Measurements from ENCODE around the gene RANBP3.
A peak's percentile ranks its signal among the peaks of the same experiment; 100 is the strongest.

RANBP3 gene

GRCh38 chr19:5949792-5950305 is 28.1 kb downstream of the RANBP3 start:
- 94 to 97% methylated on average over 10 to 13 of the region's 13 CpGs for WGBS, 2 experiments (ENCODE audit: insufficient coverage in 2 of 2)
- H3K4me1 ChIP-seq (ENCODE audit: control insufficient read depth, insufficient read depth, low read length, poor library complexity, severe bottlenecking) = peaks cover 7% of the 10 kb centered on the region

DNA sequence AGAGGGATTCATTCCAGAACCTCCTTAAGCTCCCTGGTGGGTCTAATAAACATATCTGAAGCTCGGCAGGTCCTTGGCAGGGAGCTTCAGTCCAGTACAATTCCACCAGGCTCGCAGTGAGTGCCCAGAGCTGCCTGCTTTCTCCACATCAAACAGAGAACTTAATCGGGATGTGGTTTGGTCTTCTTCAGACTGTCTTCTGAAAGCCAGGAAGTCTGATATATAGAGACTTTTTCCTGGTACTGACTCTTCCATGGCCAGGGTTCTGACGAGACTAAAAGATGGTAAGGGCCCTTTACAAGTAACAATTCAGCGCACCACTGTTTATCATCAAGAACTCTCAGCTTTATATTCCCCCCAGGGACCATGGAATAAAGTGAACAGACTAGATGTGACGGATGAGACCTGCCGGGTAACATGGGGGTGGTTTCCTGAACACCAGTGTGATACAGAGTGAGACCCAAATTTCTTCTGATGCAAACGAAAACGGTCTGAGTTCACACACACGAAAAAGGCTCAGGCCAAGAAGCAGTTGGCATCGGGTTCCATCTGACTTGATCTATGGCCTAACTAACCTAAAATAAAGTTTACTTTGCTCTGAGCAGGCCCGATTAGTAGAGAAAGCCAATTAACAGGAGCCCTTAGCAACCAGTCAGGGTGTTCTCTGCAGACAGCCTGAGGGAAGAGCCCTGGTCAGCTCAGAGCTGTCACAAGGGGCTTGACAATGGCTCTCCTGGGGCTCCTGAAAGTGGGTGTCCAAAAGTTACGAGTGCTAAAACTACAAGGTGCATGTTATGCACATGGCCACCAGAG is 29.0 kb downstream of the RANBP3 start:
- no peak overlapping the region for H3K4me3 ChIP-seq (ENCODE audit: extremely low read depth, insufficient read depth, low read length, poor library complexity, severe bottlenecking)
- H3K27ac ChIP-seq (ENCODE audit: low read depth, low read length, severe bottlenecking) = no peak overlapping the region
- no peaks in the 10 kb centered on the region for H3K9me3 ChIP-seq (ENCODE audit: control insufficient read depth, low read length)
- WGBS, 2 experiments (ENCODE audit: insufficient coverage in 2 of 2) = 75 to 88% methylated on average over 10 to 11 of the region's 13 CpGs
- H3K4me1 ChIP-seq (ENCODE audit: control insufficient read depth, insufficient read depth, low read length, poor library complexity, severe bottlenecking) = peaks cover 12% of the 10 kb centered on the region
- H3K36me3 ChIP-seq (ENCODE audit: control insufficient read depth, insufficient read depth, low read length) = peaks cover 64% of the 10 kb centered on the region

More at GRCh38 chr19:5949792-5950305, 28.1 kb downstream of the RANBP3 start:
- Histone ChIP-seq H3K27ac (ENCODE audit: low read depth, low read length, severe bottlenecking) (no peak overlapping the region), H3K4me3 (ENCODE audit: extremely low read depth, insufficient read depth, low read length, poor library complexity, severe bottlenecking) (no peak overlapping the region), H3K36me3 (ENCODE audit: control insufficient read depth, insufficient read depth, low read length) (peaks cover 60% of the 10 kb centered on the region), H3K9me3 (ENCODE audit: control insufficient read depth, low read length) (no peaks in the 10 kb centered on the region)

GRCh38 chr19:5947435-5947834 is 30.5 kb downstream of the RANBP3 start:
- H3K27ac ChIP-seq (ENCODE audit: low read depth, low read length, severe bottlenecking) = no peak overlapping the region
- peaks cover 23% of the 10 kb centered on the region for H3K4me1 ChIP-seq (ENCODE audit: control insufficient read depth, insufficient read depth, low read length, poor library complexity, severe bottlenecking)
- 80 to 90% methylated on average over 10 of the region's 13 CpGs for whole genome bisulfite sequencing, 2 experiments (ENCODE audit: insufficient coverage in 2 of 2)
- H3K4me3 ChIP-seq (ENCODE audit: extremely low read depth, insufficient read depth, low read length, poor library complexity, severe bottlenecking) = no peak overlapping the region
- H3K36me3 ChIP-seq (ENCODE audit: control insufficient read depth, insufficient read depth, low read length) = peaks cover 64% of the 10 kb centered on the region
- H3K9me3 ChIP-seq (ENCODE audit: control insufficient read depth, low read length) = no peaks in the 10 kb centered on the region

- Histone ChIP-seq H3K9me3 (ENCODE audit: control insufficient read depth, low read length) (no peaks in the 10 kb centered on the region), H3K27ac (ENCODE audit: low read depth, low read length, severe bottlenecking) (peak overlapping the region; percentile 74), H3K4me1 (ENCODE audit: control insufficient read depth, insufficient read depth, low read length, poor library complexity, severe bottlenecking) (peaks cover 17% of the 10 kb centered on the region), H3K36me3 (ENCODE audit: control insufficient read depth, insufficient read depth, low read length) (peaks cover 62% of the 10 kb centered on the region), H3K4me3 (ENCODE audit: extremely low read depth, insufficient read depth, low read length, poor library complexity, severe bottlenecking) (no peak overlapping the region)
- 79 to 84% methylated on average over 10 of the region's 10 CpGs for WGBS, 2 experiments (ENCODE audit: insufficient coverage in 2 of 2)
Observed at GRCh38 chr19:5943623-5944022, 34.3 kb downstream of the RANBP3 start.

- Histone ChIP-seq H3K27ac (ENCODE audit: low read depth, low read length, severe bottlenecking) (peak overlapping the region; percentile 74), H3K4me1 (ENCODE audit: control insufficient read depth, insufficient read depth, low read length, poor library complexity, severe bottlenecking) (peaks cover 17% of the 10 kb centered on the region), H3K9me3 (ENCODE audit: control insufficient read depth, low read length) (no peaks in the 10 kb centered on the region), H3K36me3 (ENCODE audit: control insufficient read depth, insufficient read depth, low read length) (peaks cover 66% of the 10 kb centered on the region), H3K4me3 (ENCODE audit: extremely low read depth, insufficient read depth, low read length, poor library complexity, severe bottlenecking) (no peak overlapping the region)
- WGBS, 2 experiments (ENCODE audit: insufficient coverage in 2 of 2) = 89 to 99% methylated on average over 8 of the region's 10 CpGs
Observed at GRCh38 chr19:5943045-5943444, 34.9 kb downstream of the RANBP3 start.

DNA sequence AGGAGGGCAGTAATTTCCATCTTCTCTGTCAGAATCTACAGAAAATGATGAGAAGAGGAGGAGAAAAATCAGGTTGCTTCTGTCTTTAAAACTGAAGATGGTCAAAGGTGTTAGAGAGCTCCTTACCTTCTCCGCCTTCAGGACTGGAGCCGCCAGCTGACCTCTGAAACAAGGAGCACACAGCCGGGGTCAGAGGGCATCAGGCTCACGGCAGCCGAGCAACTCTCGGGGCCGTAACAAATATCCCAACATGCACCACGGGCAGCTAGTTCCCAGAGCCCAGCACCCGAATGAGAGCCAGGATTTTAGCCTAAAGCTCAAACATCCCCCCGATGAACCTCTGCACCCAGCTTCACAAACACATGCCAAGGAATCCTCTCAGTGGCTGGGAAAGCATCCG is 36.3 kb downstream of the RANBP3 start:
- Histone ChIP-seq H3K27ac (ENCODE audit: low read depth, low read length, severe bottlenecking) (no peak overlapping the region), H3K9me3 (ENCODE audit: control insufficient read depth, low read length) (no peaks in the 10 kb centered on the region), H3K36me3 (ENCODE audit: control insufficient read depth, insufficient read depth, low read length) (peaks cover 69% of the 10 kb centered on the region), H3K4me3 (ENCODE audit: extremely low read depth, insufficient read depth, low read length, poor library complexity, severe bottlenecking) (no peak overlapping the region), H3K4me1 (ENCODE audit: control insufficient read depth, insufficient read depth, low read length, poor library complexity, severe bottlenecking) (peaks cover 17% of the 10 kb centered on the region)
- WGBS, 2 experiments (ENCODE audit: insufficient coverage in 2 of 2) = 87 to 91% methylated on average over 11 of the region's 11 CpGs

DNA sequence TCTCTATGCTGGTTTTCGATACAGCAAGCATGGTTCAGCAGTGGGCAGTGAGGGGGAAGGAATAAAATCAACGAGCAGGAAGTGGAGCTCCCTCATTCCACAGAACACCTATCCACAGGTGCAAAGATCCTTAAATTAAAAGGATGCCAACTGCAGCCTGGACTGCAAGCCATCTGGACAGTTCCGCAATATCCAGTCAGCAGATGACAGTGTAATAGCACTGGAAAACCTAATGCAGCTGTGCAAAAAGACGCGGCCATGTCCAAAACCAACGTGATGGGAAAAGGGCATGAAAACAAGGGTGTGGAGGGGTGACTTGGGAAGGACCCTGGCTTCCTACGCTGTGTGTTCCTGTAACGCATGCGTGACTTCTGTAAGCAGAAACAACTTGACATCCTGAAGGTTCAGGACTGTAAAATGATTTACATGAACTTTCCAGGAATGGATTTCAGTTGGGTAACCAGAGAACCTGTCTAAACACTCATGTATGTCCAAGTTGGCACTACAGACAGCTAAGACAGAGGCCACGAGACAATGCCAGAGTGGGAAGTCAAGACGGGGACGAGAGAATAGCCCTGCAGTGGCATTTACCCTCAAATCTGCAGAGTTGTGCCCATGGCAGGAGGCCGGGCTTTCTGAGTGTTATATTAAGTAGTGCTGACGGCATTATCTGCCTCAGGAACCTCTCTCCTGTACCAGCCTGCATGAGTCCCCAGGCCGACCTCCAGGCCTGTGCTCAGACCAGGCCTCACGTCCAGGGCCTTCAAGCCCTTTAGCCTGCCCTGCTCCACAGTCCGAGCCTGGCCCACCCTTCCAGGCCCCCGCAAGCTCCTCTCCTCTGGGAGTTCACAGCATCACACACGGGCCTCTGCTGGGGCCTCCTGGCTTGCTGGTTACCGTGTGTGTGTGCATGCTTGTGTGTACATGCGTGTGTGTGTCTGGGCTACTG is 37.4 kb downstream of the RANBP3 start:
- WGBS, 2 experiments (ENCODE audit: insufficient coverage in 2 of 2) = 93 to 98% methylated on average over 15 to 16 of the region's 21 CpGs
- peaks cover 22% of the 10 kb centered on the region for H3K4me1 ChIP-seq (ENCODE audit: control insufficient read depth, insufficient read depth, low read length, poor library complexity, severe bottlenecking)
- no peaks in the 10 kb centered on the region for H3K9me3 ChIP-seq (ENCODE audit: control insufficient read depth, low read length)
- no peak overlapping the region for H3K27ac ChIP-seq (ENCODE audit: low read depth, low read length, severe bottlenecking)
- H3K4me3 ChIP-seq (ENCODE audit: extremely low read depth, insufficient read depth, low read length, poor library complexity, severe bottlenecking) = no peak overlapping the region
- peaks cover 68% of the 10 kb centered on the region for H3K36me3 ChIP-seq (ENCODE audit: control insufficient read depth, insufficient read depth, low read length)

GRCh38 chr19:5937550-5937949 is 40.4 kb downstream of the RANBP3 start:
- H3K9me3 ChIP-seq (ENCODE audit: control insufficient read depth, low read length) = no peaks in the 10 kb centered on the region
- peaks cover 19% of the 10 kb centered on the region for H3K4me1 ChIP-seq (ENCODE audit: control insufficient read depth, insufficient read depth, low read length, poor library complexity, severe bottlenecking)
- H3K27ac ChIP-seq (ENCODE audit: low read depth, low read length, severe bottlenecking) = no peak overlapping the region
- H3K4me3 ChIP-seq (ENCODE audit: extremely low read depth, insufficient read depth, low read length, poor library complexity, severe bottlenecking) = no peak overlapping the region
- peaks cover 74% of the 10 kb centered on the region for H3K36me3 ChIP-seq (ENCODE audit: control insufficient read depth, insufficient read depth, low read length)
- WGBS, 2 experiments (ENCODE audit: insufficient coverage in 2 of 2) = 86 to 88% methylated on average over 10 of the region's 10 CpGs

- Histone ChIP-seq H3K27ac (ENCODE audit: low read depth, low read length, severe bottlenecking) (no peak overlapping the region), H3K4me3 (ENCODE audit: extremely low read depth, insufficient read depth, low read length, poor library complexity, severe bottlenecking) (no peak overlapping the region), H3K36me3 (ENCODE audit: control insufficient read depth, insufficient read depth, low read length) (peaks cover 80% of the 10 kb centered on the region), H3K9me3 (ENCODE audit: control insufficient read depth, low read length) (no peaks in the 10 kb centered on the region), H3K4me1 (ENCODE audit: control insufficient read depth, insufficient read depth, low read length, poor library complexity, severe bottlenecking) (peaks cover 19% of the 10 kb centered on the region)
- 96% methylated on average over 9 of the region's 9 CpGs for WGBS, 2 experiments (ENCODE audit: insufficient coverage in 2 of 2)
Observed at GRCh38 chr19:5936292-5936592, 41.7 kb downstream of the RANBP3 start.

GRCh38 chr19:5935473-5936291 is 42.3 kb downstream of the RANBP3 start:
- no peak overlapping the region for H3K4me3 ChIP-seq (ENCODE audit: extremely low read depth, insufficient read depth, low read length, poor library complexity, severe bottlenecking)
- peaks cover 19% of the 10 kb centered on the region for H3K4me1 ChIP-seq (ENCODE audit: control insufficient read depth, insufficient read depth, low read length, poor library complexity, severe bottlenecking)
- H3K9me3 ChIP-seq (ENCODE audit: control insufficient read depth, low read length) = no peaks in the 10 kb centered on the region
- peak overlapping the region; percentile 59 for H3K27ac ChIP-seq (ENCODE audit: low read depth, low read length, severe bottlenecking)
- WGBS, 2 experiments (ENCODE audit: insufficient coverage in 2 of 2) = 93 to 95% methylated on average over 22 to 25 of the region's 25 CpGs
- H3K36me3 ChIP-seq (ENCODE audit: control insufficient read depth, insufficient read depth, low read length) = peaks cover 80% of the 10 kb centered on the region
